Measurements from ENCODE around the gene STK39. TPM values are rescaled to one million over a fixed set of nuclear protein-coding genes. Genes with fewer than 3 reads are reported as not detected.

STK39 gene
- 14.0 and 15.2 TPM in 2 replicates for total RNA-seq

DNA sequence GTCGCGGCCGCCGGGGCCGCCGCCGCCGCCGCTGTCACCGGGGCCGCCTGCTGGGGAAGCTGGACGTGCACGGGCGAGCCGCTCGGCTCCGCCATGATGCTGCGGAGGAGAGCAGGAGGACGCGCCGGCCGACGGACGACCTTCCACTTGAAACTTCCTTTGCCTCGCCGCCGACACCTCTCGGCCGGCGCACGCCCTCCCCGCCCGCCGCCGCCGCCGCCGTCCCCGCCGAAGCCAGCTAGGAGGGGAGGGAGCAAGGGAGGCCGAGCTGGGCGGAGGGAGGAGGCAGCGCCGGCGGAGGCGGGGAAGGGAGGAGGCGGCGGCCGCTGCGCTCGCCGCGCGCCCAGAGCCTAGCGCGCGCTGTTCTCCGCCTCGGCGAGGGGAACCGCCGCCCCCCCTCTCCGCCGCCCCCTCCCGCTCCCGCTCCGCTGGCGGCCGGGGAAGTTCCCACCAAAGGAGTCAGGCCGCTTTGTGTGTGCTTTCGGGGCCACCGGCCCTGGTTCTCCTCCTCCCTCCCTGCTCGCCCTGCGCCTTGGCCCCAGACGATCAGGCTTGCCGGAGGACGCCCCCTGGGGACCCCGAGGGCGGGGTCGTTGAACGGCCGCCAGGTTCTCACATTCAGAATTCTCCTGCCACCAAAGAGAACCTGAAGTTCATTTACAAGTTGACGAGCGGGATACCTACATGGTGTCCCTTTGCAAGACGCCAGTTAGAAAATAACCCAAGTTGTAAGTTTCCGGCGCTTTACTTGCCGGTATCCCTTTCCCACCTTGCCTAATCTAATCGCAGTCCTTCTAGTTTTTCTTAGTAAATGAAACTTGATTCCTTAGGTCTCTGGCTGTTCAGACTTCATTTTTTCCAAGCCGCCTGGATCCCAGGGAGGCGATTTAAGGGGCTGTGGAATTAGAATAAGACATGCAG, at the start of gene STK39:
STK39 (minus strand) TSS at position 255 of the 921 bp plus-strand sequence; CDS start at position 95, 160 bp downstream.

Other genes starting within 250 kb of the STK39 start
- 34.8 and 41.7 TPM in 2 replicates for gene CERS6, start 208.7 kb upstream of the STK39 start, total RNA-seq